ENCODE results near the gene TMEM258. TPM values are rescaled to one million over a fixed set of nuclear protein-coding genes. Genes with fewer than 3 reads are reported as not detected.

TMEM258 gene
- total and polyA plus RNA-seq, 9 of the 15 experiments (the other 6 are each of a cell fraction or from before 2014, with no cell fraction given): 97.2 to 856 (median 231) TPM

- TF ChIP-seq KLF13 (tag; IDR thresholded peaks at IDR 0.05; ENCODE audit: borderline replicate concordance, low read depth) (peak; percentile 27; the same call in 1 of the 2 replicates), ZNF384 (IDR thresholded peaks at IDR 0.05; ENCODE audit: low read depth, low read length) (peak; percentile 29; the same call in 1 of the 2 replicates), GABPA (tag; conservative IDR thresholded peaks at IDR 0.05; ENCODE audit: low read depth) (peak; percentile 51; the same call in 1 of the 2 replicates), SMAD3 (CRISPR knock-in tag; conservative IDR thresholded peaks at IDR 0.05) (peak; percentile 54; the same call in 1 of the 2 replicates), PTRF (tag; IDR thresholded peaks at IDR 0.05) (no peak), ZNF431 (CRISPR knock-in tag; IDR thresholded peaks at IDR 0.05) (peak; percentile 85), ZNF41 (CRISPR knock-in tag; conservative IDR thresholded peaks at IDR 0.05) (no peak), ZNF644 (tag; IDR thresholded peaks at IDR 0.05; ENCODE audit: low read depth) (peak; percentile 44; the same call in 1 of the 2 replicates), ETV1 (tag; conservative IDR thresholded peaks at IDR 0.05; ENCODE audit: low read depth) (peak; percentile 59; the same call in 1 of the 2 replicates), FOXJ3 (CRISPR knock-in tag; IDR thresholded peaks at IDR 0.05) (no peak)
- TF ChIP-seq, protein P1, sequence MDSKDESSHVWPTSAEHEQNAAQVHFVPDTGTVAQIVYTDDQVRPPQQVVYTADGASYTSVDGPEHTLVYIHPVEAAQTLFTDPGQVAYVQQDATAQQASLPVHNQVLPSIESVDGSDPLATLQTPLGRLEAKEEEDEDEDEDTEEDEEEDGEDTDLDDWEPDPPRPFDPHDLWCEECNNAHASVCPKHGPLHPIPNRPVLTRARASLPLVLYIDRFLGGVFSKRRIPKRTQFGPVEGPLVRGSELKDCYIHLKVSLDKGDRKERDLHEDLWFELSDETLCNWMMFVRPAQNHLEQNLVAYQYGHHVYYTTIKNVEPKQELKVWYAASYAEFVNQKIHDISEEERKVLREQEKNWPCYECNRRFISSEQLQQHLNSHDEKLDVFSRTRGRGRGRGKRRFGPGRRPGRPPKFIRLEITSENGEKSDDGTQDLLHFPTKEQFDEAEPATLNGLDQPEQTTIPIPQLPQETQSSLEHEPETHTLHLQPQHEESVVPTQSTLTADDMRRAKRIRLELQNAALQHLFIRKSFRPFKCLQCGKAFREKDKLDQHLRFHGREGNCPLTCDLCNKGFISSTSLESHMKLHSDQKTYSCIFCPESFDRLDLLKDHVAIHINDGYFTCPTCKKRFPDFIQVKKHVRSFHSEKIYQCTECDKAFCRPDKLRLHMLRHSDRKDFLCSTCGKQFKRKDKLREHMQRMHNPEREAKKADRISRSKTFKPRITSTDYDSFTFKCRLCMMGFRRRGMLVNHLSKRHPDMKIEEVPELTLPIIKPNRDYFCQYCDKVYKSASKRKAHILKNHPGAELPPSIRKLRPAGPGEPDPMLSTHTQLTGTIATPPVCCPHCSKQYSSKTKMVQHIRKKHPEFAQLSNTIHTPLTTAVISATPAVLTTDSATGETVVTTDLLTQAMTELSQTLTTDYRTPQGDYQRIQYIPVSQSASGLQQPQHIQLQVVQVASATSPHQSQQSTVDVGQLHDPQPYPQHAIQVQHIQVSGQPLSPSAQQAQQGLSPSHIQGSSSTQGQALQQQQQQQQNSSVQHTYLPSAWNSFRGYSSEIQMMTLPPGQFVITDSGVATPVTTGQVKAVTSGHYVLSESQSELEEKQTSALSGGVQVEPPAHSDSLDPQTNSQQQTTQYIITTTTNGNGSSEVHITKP (IDR thresholded peaks at IDR 0.05; ENCODE audit: partially characterized antibody): peak; percentile 17
- TF ChIP-seq, protein P2, sequence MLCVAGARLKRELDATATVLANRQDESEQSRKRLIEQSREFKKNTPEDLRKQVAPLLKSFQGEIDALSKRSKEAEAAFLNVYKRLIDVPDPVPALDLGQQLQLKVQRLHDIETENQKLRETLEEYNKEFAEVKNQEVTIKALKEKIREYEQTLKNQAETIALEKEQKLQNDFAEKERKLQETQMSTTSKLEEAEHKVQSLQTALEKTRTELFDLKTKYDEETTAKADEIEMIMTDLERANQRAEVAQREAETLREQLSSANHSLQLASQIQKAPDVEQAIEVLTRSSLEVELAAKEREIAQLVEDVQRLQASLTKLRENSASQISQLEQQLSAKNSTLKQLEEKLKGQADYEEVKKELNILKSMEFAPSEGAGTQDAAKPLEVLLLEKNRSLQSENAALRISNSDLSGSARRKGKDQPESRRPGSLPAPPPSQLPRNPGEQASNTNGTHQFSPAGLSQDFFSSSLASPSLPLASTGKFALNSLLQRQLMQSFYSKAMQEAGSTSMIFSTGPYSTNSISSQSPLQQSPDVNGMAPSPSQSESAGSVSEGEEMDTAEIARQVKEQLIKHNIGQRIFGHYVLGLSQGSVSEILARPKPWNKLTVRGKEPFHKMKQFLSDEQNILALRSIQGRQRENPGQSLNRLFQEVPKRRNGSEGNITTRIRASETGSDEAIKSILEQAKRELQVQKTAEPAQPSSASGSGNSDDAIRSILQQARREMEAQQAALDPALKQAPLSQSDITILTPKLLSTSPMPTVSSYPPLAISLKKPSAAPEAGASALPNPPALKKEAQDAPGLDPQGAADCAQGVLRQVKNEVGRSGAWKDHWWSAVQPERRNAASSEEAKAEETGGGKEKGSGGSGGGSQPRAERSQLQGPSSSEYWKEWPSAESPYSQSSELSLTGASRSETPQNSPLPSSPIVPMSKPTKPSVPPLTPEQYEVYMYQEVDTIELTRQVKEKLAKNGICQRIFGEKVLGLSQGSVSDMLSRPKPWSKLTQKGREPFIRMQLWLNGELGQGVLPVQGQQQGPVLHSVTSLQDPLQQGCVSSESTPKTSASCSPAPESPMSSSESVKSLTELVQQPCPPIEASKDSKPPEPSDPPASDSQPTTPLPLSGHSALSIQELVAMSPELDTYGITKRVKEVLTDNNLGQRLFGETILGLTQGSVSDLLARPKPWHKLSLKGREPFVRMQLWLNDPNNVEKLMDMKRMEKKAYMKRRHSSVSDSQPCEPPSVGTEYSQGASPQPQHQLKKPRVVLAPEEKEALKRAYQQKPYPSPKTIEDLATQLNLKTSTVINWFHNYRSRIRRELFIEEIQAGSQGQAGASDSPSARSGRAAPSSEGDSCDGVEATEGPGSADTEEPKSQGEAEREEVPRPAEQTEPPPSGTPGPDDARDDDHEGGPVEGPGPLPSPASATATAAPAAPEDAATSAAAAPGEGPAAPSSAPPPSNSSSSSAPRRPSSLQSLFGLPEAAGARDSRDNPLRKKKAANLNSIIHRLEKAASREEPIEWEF (CRISPR knock-in tag; IDR thresholded peaks at IDR 0.05): 0 out of 2 replicates have a peak, but pooled peaks have one; percentile 28
These were observed 24.5 kb upstream of the TMEM258 start, which contains the start of gene FADS1 (continued) for GRCh38 chr11:61816736-61817455.

Data from K562 (cell line).